GM12878 (cell line): ENCODE results near the gene LSM3. TPM values are rescaled to one million over a fixed set of nuclear protein-coding genes. Genes with fewer than 3 reads are reported as not detected.

Experiments used
- ATAC-seq: fragments of 200-7000 bp; cut with Tn5 transposase; 3 replicates; pipeline ENCODE4 v1.9.1; 2020; ENCODE audit warnings: mild to moderate bottlenecking, moderate library complexity
- BruUV-seq: library from RNA; stranded (reverse); fragments of 400-500 nt; replicated peaks from 2 replicates; lab custom pipeline; 2021; lab: Mats Ljungman, UMichigan
- CTCF ChIA-PET: fragments of 300-600 bp; sonication (Branson Sonifier 250); formaldehyde crosslinking; extraction: SDS; loops from one replicate; lab custom pipeline; 2021; ENCODE audit warnings: inconsistent platforms; lab: Yijun Ruan, JAX
- POLR2A ChIA-PET: fragments of 350-600 bp; formaldehyde crosslinking; extraction: SDS; loops from one replicate; lab custom pipeline; 2021; ENCODE audit warnings: inconsistent platforms; lab: Charles Lee
- RAD21 ChIA-PET: fragments of 300-600 bp; sonication (Branson Sonifier 250); formaldehyde crosslinking; loops from one replicate; lab custom pipeline; 2023; ENCODE audit warnings: antibody characterized with exemption; ENCODE audit not compliant: unreplicated experiment; lab: Charles Lee
- SMC1A ChIA-PET: fragments of 300-600 bp; sonication (Branson Sonifier 250); formaldehyde crosslinking; loops from one replicate; lab custom pipeline; 2023; ENCODE audit not compliant: unreplicated experiment, uncharacterized antibody; lab: Charles Lee
- DNase-seq: peaks from one replicate; pipeline ENCODE4 v3.0.0-alpha.2; 2011; ENCODE audit warnings: low read depth, low spot score
- FAIRE-seq: peaks from 3 replicates; lab custom pipeline; 2011; peaks lifted over from hg19 to GRCh38; lab: Jason Lieb, UNC
- H2AFZ ChIP-seq: 2 replicates; pipeline ENCODE4 v1.6.0; 2011; ENCODE audit warnings: low read depth, low read length, control low read depth; ENCODE audit not compliant: control insufficient read depth
- H3K27ac ChIP-seq: 2 replicates; pipeline ENCODE4 v1.5.1; 2011; ENCODE audit warnings: control low read depth; ENCODE audit not compliant: control insufficient read depth, insufficient read depth
- H3K27me3 ChIP-seq, 2 experiments: replicated peaks in 1 of 2; 2 replicates each; pipeline versions ENCODE4 v1.6.0 to v1.6.1; 2011; ENCODE audit warnings: low read length in 1 of 2; ENCODE audit not compliant: control insufficient read depth in 2 of 2, insufficient read depth in 2 of 2
- H3K36me3 ChIP-seq, 2 experiments: 2 replicates each; pipeline ENCODE4 v1.5.1; 2011; ENCODE audit warnings: low read length in 1 of 2; ENCODE audit not compliant: control insufficient read depth in 2 of 2, insufficient read depth in 2 of 2
- H3K4me1 ChIP-seq: 2 replicates; pipeline ENCODE4 v1.6.1; 2011; ENCODE audit warnings: mild to moderate bottlenecking, low read length, moderate library complexity, mixed read lengths; ENCODE audit not compliant: control insufficient read depth, insufficient read depth
- H3K4me2 ChIP-seq: 2 replicates; pipeline ENCODE4 v1.6.0; 2011; ENCODE audit warnings: control low read depth; ENCODE audit not compliant: control insufficient read depth, insufficient read depth
- H3K4me3 ChIP-seq: fragments of 200-600 bp; sonication (generic); 2 replicates; pipeline ENCODE4 v1.5.1; 2016
- H3K79me2 ChIP-seq: 2 replicates; pipeline ENCODE4 v1.6.0; 2011; ENCODE audit warnings: low read length; ENCODE audit not compliant: control insufficient read depth, insufficient read depth
- H3K9ac ChIP-seq: 2 replicates; pipeline ENCODE4 v1.8.0; 2011; ENCODE audit warnings: low read length, control low read depth, mixed read lengths; ENCODE audit not compliant: control insufficient read depth, insufficient read depth
- H3K9me3 ChIP-seq: replicated peaks from 3 replicates; pipeline ENCODE4 v1.5.1; 2011; ENCODE audit warnings: mild to moderate bottlenecking, low read length; ENCODE audit not compliant: control insufficient read depth, insufficient read depth
- H4K20me1 ChIP-seq: 2 replicates; pipeline ENCODE4 v1.6.0; 2011; ENCODE audit not compliant: control insufficient read depth, insufficient read depth
- CHD4 ChIP-seq: fragments of 200-600 bp; sonication (generic); IDR thresholded peaks from 2 replicates; pipeline ENCODE4 v1.6.1; 2016; ENCODE audit warnings: mild to moderate bottlenecking
- FOS ChIP-seq: IDR thresholded peaks from 3 replicates; pipeline ENCODE4 v1.6.1; 2011; ENCODE audit warnings: borderline replicate concordance; ENCODE audit not compliant: insufficient read length; ENCODE audit errors: extremely low read depth
- HDAC2 ChIP-seq: fragments of 200-600 bp; sonication (generic); IDR thresholded peaks from 2 replicates; pipeline ENCODE4 v1.6.1; 2017
- HDAC6 ChIP-seq: fragments of 200-600 bp; sonication (generic); IDR thresholded peaks from one replicate; pipeline ENCODE4 v1.8.0; 2017; ENCODE audit warnings: antibody characterized with exemption; ENCODE audit not compliant: unreplicated experiment
- JUNB ChIP-seq: IDR thresholded peaks from 2 replicates; pipeline ENCODE4 v1.6.1; 2016; ENCODE audit warnings: antibody characterized with exemption, mild to moderate bottlenecking
- MYB ChIP-seq: fragments of 150-350 bp; IDR thresholded peaks from 2 replicates; pipeline ENCODE4 v1.6.1; 2014; ENCODE audit warnings: mild to moderate bottlenecking, low read depth, low read length, borderline replicate concordance
- RAD21 ChIP-seq: IDR thresholded peaks from 2 replicates; pipeline ENCODE4 v1.6.1; 2011; ENCODE audit warnings: mild to moderate bottlenecking, low read depth, low read length, moderate library complexity; ENCODE audit not compliant: insufficient read depth
- RCOR1 ChIP-seq: conservative IDR thresholded peaks from 2 replicates; pipeline ENCODE4 v1.6.1; 2012; ENCODE audit warnings: low read depth, low read length, improper control_type of control experiment
- RELA ChIP-seq: fragments of 450-650 bp; IDR thresholded peaks from 2 replicates; pipeline ENCODE4 v1.8.0; 2014; ENCODE audit warnings: borderline replicate concordance; ENCODE audit not compliant: partially characterized antibody
- SMAD5 ChIP-seq: IDR thresholded peaks from 2 replicates; pipeline ENCODE4 v1.6.1; 2016; ENCODE audit warnings: antibody characterized with exemption, low read depth
- SPI1 ChIP-seq: IDR thresholded peaks from 2 replicates; pipeline ENCODE4 v1.6.1; 2011; ENCODE audit warnings: low read depth, mild to moderate bottlenecking, low read length, moderate library complexity, borderline replicate concordance; ENCODE audit not compliant: insufficient read depth
- STAT3 ChIP-seq: IDR thresholded peaks from 2 replicates; pipeline ENCODE4 v1.6.1; 2011; ENCODE audit warnings: low read depth, low read length, improper control_type of control experiment
- SUPT20H ChIP-seq: IDR thresholded peaks from 2 replicates; pipeline ENCODE4 v1.6.1; 2011; ENCODE audit warnings: low read depth, mild to moderate bottlenecking, low read length, moderate library complexity, borderline replicate concordance; ENCODE audit not compliant: control insufficient read depth
- TBL1XR1 ChIP-seq: IDR thresholded peaks from 2 replicates; pipeline ENCODE4 v1.6.1; 2012; ENCODE audit warnings: low read depth, low read length, improper control_type of control experiment
- ZNF207 ChIP-seq: fragments of 450-650 bp; IDR thresholded peaks from 2 replicates; pipeline ENCODE4 v1.6.1; 2014; ENCODE audit warnings: antibody characterized with exemption, mild to moderate bottlenecking, borderline replicate concordance
- in situ Hi-C: fragments of 300-500 bp; cut with MboI; formaldehyde crosslinking; loops from 9 replicates; pipeline ENCODE4 v1.14.3; 2018; ENCODE audit warnings: mixed read lengths
- intact Hi-C: fragments of 100-400 bp; cut with micrococcal nuclease; formaldehyde crosslinking; loops from one replicate; pipeline ENCODE4 v1.14.2; 2022; ENCODE audit not compliant: unreplicated experiment
- polyA plus RNA-seq, 11 experiments: library from polyadenylated mRNA; depleted of rRNA in 4 of 11; unstranded in 6 of 11; stranded (reverse) in 5 of 11; fragments of >200 nt; fragmentation: Nextera tagmentation in 4 of 11; fragmentation: Illumina TruSeq in 1 of 11; extraction: Ambion mirVana in 4 of 11; extraction: Trizol in 1 of 11; gene quantifications; 1 replicate in 1 of 11; 2 replicates in 10 of 11; pipeline versions ENCODE4 v1.2.1 to v1.2.3, GENCODE V29; 2011 to 2016; ENCODE audit warnings: inconsistent platforms in 2 of 11, missing spikeins in 2 of 11, low read depth in 1 of 11
- total RNA-seq, 4 experiments: library from RNA; depleted of rRNA in 3 of 4; stranded (reverse); fragments of >200 nt in 3 of 4; fragmentation: Illumina TruSeq in 1 of 4; extraction: Trizol in 1 of 4; gene quantifications; 2 replicates each; pipeline versions ENCODE4 v1.2.1 to v1.2.3, GENCODE V29; 2013 to 2021
- TF ChIP-seq, protein P1 (sequence below): fragments of 450-650 bp; IDR thresholded peaks from 2 replicates; pipeline ENCODE4 v1.6.1; 2017; ENCODE audit warnings: mild to moderate bottlenecking, moderate library complexity
- TF ChIP-seq, protein P2 (sequence below): IDR thresholded peaks from 2 replicates; pipeline ENCODE4 v1.6.1; 2011; ENCODE audit warnings: borderline replicate concordance, low read depth, mild to moderate bottlenecking, moderate library complexity, mixed read lengths, low read length; ENCODE audit not compliant: insufficient read depth; ENCODE audit errors: extremely low read length
- TF ChIP-seq, protein P3 (sequence below): IDR thresholded peaks from 2 replicates; pipeline ENCODE4 v1.6.1; 2011; ENCODE audit warnings: low read depth, mild to moderate bottlenecking, low read length, moderate library complexity, borderline replicate concordance; ENCODE audit errors: extremely low read depth
- TF ChIP-seq, protein P4 (sequence below): fragments of 450-650 bp; IDR thresholded peaks from 2 replicates; pipeline ENCODE4 v1.6.1; 2017; ENCODE audit warnings: borderline replicate concordance

The LSM3 gene
- total and polyA plus RNA-seq, 10 of the 15 experiments (the other 5 are each of a cell fraction or from before 2014, with no cell fraction given) = 15.5 to 111 (median 29.1) TPM

DNA sequence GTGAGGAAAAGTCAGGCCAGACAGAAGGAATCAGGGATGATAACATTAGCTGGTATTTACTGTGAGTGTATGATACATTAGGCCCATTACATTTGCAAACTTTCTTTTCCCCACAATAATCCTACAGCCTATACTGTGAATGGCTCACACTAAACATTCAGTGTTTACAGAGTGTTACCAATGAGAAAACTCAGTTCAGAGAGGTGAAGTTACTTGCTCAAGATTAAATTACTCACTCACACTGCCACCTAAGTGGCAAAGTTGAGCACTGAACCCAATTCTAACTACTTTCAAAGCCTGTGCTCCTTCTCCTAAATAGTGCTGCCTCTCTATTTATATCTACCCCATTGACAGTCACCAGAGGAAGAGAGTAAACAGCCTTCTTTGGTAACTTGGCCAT, 8.7 kb upstream of the LSM3 start:
- Histone ChIP-seq H3K27ac (no peak overlapping the region), H3K4me3 (no peak overlapping the region), H3K9ac (no peak overlapping the region), H3K36me3 (peaks cover 13 to 41% of the 10 kb centered on the region in 2 experiments), H3K27me3 (no peaks in the 10 kb centered on the region), H4K20me1 (no peaks in the 10 kb centered on the region), H3K9me3 (no peaks in the 10 kb centered on the region; the same call in 2 of the 3 replicates), H3K4me1 (peaks cover 2% of the 10 kb centered on the region), H2AFZ (no peak overlapping the region), H3K4me2 (no peak overlapping the region), H3K79me2 (peaks cover 14% of the 10 kb centered on the region)
- CTCF ChIA-PET = interaction anchor here (1.0 to 2.0 kb wide), 4 partner anchors 9 to 273 kb away, joined by 3 to 8 read pairs (median 4); partner anchors contain the start of genes LSM3 and XPC
- in situ Hi-C loops (no loop called here), intact Hi-C loops (no loop called here)
- peak; percentile 17; the same call in 1 of the 3 replicates for ATAC-seq
- RAD21 ChIA-PET = no interaction called here
- no peak for FAIRE-seq
- POLR2A ChIA-PET = no interaction called here
- BruUV-seq = no TSS peak
- no peak for DNase-seq
- SMC1A ChIA-PET = interaction anchor here (0.8 to 1.4 kb wide), 2 partner anchors 13 to 293 kb away, joined by 3 to 4 read pairs; no protein-coding TSS in a partner anchor
- TF ChIP-seq, protein P1, sequence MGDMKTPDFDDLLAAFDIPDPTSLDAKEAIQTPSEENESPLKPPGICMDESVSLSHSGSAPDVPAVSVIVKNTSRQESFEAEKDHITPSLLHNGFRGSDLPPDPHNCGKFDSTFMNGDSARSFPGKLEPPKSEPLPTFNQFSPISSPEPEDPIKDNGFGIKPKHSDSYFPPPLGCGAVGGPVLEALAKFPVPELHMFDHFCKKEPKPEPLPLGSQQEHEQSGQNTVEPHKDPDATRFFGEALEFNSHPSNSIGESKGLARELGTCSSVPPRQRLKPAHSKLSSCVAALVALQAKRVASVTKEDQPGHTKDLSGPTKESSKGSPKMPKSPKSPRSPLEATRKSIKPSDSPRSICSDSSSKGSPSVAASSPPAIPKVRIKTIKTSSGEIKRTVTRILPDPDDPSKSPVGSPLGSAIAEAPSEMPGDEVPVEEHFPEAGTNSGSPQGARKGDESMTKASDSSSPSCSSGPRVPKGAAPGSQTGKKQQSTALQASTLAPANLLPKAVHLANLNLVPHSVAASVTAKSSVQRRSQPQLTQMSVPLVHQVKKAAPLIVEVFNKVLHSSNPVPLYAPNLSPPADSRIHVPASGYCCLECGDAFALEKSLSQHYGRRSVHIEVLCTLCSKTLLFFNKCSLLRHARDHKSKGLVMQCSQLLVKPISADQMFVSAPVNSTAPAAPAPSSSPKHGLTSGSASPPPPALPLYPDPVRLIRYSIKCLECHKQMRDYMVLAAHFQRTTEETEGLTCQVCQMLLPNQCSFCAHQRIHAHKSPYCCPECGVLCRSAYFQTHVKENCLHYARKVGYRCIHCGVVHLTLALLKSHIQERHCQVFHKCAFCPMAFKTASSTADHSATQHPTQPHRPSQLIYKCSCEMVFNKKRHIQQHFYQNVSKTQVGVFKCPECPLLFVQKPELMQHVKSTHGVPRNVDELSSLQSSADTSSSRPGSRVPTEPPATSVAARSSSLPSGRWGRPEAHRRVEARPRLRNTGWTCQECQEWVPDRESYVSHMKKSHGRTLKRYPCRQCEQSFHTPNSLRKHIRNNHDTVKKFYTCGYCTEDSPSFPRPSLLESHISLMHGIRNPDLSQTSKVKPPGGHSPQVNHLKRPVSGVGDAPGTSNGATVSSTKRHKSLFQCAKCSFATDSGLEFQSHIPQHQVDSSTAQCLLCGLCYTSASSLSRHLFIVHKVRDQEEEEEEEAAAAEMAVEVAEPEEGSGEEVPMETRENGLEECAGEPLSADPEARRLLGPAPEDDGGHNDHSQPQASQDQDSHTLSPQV = no peak
- TF ChIP-seq RCOR1 = no peak
- TF ChIP-seq HDAC6 = no peak
- no peak for TF ChIP-seq CHD4
- no peak for TF ChIP-seq FOS
- no peak for TF ChIP-seq SMAD5
- TF ChIP-seq ZNF207 = no peak
- no peak for TF ChIP-seq RELA
- TF ChIP-seq, protein P2, sequence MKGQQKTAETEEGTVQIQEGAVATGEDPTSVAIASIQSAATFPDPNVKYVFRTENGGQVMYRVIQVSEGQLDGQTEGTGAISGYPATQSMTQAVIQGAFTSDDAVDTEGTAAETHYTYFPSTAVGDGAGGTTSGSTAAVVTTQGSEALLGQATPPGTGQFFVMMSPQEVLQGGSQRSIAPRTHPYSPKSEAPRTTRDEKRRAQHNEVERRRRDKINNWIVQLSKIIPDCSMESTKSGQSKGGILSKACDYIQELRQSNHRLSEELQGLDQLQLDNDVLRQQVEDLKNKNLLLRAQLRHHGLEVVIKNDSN = no peak
- TF ChIP-seq, protein P3, sequence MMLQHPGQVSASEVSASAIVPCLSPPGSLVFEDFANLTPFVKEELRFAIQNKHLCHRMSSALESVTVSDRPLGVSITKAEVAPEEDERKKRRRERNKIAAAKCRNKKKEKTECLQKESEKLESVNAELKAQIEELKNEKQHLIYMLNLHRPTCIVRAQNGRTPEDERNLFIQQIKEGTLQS = no peak
- TF ChIP-seq SUPT20H = no peak
- TF ChIP-seq STAT3 = no peak
- TF ChIP-seq, protein P4, sequence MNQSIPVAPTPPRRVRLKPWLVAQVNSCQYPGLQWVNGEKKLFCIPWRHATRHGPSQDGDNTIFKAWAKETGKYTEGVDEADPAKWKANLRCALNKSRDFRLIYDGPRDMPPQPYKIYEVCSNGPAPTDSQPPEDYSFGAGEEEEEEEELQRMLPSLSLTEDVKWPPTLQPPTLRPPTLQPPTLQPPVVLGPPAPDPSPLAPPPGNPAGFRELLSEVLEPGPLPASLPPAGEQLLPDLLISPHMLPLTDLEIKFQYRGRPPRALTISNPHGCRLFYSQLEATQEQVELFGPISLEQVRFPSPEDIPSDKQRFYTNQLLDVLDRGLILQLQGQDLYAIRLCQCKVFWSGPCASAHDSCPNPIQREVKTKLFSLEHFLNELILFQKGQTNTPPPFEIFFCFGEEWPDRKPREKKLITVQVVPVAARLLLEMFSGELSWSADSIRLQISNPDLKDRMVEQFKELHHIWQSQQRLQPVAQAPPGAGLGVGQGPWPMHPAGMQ = no peak
- no peak for TF ChIP-seq RAD21
- no peak for TF ChIP-seq SPI1
- no peak for TF ChIP-seq HDAC2
- TF ChIP-seq MYB = no peak
- TF ChIP-seq JUNB = no peak
- TF ChIP-seq TBL1XR1 = no peak
